NCI-H1092 treated with DMSO at 0.1 percent for 48 hours (cell line): ENCODE results near the gene COL18A1.

Source experiments
- DNase-seq: peaks from one replicate; lab custom pipeline; 2025; lab: John Stamatoyannopoulos, UW

Gene COL18A1

DNA sequence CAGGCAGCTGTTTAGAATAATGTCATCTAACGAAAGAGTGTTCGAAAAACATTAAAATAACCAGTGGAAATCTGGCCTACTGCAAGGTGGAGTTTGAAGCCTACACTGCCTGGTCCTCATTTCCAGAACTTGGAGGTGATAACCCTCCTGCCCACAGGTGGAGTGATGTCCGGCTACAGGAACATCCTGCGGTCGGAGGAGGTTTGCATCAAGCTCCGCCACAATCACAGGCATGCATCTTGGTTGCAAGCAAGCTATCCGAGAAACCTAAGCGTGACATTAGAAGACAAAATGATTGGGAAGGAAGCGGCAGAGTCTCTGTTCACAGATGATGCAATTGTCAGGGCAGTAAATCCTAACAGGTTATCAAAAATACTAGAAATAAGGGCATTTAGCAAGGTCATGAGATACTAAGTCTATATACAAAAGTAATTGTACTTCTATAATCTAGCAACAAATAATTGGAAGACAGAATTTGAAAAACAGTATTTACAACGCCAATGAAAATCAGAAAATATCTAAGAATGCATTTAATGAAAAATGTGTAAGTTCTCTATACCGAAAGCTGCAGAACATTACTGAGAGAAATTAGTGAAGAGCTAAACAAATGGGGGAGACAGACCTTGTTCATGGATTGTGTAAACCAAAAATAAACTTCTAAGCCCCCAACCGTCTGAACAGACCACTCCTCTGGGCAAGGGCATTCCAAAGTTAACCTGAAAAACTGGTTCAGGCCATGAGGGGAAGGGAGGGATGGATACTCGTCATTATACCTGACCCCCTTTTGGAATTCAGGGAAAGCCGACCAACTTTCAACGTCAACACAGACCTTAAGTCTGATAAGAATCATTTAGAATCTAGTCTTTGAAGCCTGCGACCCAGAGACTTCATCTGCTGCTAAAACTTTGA is 141.9 kb downstream of the COL18A1 start:
- DNase-seq: no peak

DNA sequence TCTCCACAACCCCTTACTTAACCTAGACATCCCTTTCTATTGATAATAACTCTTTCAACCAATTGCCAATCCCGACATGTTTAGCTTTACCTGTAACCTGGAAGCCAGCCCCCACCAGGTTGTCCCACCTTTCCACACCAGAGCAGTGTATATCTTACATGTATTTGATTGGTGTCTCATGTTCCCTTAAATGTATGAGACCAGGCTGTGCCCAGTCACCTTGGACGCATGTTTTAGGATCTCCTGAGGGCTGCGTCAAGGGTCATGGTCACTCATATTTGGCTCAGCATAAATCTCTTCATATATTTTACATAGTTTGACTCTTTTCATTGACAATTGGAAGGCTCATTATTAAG is 142.6 kb downstream of the COL18A1 start:
- DNase-seq: no peak

DNA sequence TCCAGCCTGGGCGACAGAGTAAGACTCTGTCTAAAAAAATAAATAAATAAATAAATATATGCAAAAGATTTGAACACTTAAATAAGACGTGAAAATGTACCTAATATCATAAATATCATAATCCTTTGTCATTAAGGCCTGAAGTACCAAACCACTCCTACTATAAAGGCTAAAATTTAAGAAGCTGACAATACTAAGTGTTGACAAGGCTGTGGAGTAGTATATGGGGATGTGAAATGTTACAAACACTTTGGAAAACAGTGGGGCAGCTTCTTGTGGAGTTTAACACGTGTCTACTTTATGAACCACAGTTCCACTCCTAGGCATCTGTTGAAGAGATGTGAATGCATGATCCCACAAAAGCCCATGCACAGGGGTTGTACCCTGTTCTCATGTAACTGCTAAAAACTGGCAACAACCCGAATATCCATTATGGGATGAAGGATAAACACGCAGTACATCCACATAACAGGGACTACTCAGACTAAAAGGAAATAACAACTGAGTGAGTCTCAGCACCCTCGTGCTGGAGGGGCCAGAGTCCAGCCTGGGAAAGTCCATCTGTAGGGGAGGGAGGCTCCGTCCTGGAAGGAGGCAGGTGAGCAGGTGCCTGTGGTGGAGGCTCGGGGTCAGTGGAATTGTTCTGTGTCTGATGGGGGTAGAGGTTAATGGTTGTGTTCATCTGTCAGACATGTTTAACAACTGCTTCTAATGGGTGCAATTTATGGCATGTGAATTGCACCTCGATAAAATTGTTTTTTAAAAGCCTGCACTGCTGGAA is 143.9 kb downstream of the COL18A1 start:
- no peak for DNase-seq

DNA sequence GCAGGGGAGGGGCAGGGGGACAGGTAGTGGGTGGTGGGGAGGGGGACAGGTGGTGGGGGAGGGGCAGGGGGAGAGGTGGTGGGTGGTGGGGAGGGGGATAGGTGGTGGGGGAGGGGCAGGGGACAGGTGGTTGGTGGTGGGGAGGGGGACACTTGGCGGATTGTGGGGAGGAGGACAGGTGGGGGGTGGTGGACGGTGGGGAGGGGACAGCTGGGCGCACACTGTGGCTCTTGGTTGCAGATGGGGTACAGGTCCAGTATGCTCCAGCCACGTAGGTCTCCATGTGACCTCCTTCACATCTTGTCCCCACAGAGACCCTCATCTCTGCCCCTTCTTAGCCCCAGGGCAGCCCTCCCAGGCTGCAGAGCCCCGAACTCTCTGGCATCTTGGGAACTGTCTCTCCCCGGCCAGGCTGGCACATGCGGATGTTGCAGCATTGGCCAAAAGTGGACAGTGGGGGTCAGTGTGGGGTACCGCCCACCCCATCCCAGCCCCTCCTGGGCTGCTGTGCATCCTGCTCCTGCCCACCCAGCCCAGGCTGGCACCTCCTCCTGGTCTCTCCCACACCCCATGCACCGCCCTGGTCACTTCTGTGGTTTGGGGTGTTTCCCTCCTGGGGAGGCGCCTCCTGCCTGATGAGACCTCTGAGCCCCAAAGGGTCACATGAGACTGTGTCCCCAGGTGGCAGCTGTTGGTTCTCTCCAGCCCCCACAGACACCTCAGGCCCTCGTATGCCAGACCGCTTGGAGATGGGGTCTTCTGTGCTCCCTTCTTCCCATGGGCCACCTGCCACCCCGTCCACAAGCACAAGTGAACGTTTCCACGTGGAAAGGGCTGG is 144.9 kb downstream of the COL18A1 start:
- no peak for DNase-seq

DNA sequence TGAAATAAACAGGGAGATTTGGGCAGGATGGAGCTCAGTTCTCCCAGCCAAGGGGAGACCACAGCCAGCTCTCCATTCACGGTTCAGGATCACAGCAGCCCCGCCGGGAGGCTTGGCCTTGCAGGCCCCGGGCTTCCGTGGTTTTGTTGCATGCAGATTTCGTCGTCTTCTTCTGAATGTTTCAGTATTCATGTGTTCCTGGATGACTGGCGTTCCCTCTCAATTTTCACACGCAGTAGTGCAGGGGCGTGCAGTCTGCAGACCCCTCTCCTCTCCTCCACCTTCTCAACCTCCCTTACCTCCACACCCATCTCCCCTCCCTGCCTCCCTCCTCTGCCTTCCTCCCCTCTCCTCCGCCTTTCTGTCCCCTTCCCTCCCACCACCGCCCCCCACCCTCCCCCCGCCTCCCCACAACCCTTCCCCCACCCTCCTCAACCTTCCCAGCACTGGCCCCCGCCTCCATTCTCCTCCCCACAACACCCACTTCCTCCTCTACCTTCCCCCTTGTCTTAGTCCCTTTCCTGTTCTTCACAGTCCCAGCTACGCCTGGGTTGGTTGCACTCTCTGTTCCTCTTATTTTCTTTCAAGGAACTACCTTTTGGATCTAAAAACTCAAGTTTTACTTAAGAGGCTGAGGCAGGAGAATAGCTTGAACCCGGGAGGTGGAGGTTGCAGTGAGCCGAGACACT is 145.7 kb downstream of the COL18A1 start:
- DNase-seq: no peak

DNA sequence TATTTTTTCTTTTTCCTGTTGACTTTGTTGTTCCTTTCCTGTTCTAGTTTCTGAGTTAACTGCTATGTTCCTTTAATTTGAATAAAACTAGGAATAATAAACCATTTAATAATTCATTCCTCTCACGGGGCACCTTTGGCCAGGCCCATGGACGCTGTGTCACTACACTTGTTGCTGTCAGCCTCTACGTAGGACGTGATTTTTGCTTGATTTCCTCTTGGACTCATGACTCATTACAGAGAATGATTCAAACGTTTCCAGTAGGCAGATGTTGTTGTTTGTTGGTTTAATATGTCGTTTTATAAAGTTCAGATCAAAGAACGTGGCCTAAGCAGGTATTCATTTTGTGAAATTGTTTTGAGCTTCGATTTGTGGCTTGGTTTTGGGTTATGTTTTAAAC is 146.4 kb downstream of the COL18A1 start:
- no peak for DNase-seq

DNA sequence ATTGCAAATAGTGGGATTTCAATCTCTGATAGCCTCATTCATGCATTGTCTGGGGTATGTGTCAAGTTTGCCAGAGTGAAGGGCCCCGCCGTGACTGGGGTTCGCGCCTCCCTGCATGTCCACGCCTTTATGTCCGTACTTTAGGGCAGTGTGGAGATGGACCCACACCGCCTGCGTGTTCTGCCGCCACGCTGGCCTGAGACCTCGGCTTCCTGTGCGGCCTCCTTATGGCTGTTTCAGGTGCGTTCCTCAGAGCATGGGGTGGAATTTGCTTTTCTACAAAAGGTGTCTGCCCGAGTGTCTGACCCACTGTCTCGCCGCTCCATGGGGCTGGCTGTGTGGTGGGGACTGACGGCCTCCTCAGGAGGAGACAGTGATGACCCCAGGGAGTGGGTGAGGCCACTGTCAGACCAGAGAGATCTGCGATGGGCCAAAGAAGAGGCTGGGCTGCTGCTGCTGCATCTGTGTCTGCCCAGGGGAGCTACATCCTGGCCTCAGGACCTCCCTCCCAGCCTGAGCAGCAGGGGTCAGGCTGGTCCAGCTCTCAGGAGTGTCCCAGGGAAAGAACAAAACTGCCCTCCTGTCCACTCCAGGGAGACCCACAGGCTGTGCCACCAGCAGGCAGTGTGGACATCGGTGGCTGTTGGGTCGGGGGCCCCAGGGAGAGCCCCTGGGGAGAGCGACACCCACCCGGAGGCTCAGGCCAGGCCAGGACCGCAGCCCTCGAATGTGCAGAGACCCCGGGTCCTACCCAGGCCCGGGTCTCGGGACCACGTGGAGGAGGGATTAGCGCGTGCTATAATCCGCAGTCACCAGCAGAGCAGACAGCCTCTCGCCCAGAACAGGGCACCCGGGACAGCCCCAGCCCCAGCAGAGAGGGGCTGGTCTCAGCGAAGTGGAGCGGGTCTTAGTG is 147.1 kb downstream of the COL18A1 start:
- DNase-seq: no peak

DNA sequence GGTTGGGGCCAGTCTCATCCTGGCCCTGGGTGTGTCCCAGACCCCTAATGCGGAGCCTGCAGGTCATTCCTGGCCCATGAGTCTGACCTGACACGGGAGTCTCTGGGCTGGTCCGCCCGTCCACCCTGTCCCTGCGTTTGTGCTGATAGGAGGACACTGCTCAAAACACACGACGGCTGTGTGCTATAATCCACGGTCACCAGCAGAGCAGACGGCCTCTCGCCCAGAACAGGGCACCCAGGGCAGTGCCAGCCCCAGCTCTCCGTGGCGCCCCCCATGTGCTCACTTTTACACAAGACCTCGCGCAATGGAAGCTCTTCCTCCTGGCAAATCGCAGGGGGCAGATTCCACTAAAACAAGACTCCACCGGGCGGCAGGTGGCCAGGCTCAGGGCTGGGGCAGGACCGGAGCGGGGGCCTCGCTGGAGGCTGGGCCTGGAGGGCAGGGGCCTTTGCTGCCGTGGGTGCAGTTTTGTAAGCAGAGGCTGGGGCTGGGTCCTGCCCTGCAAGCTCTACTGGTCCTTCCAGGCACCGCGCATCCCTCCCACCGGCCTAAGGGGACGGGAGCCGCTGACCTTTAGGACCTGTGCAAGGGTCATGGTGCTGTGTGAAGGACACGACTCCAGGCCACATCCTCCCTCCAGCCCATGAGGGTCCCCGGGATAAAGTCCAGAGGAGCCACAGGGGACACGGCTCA is 147.9 kb downstream of the COL18A1 start:
- no peak for DNase-seq

DNA sequence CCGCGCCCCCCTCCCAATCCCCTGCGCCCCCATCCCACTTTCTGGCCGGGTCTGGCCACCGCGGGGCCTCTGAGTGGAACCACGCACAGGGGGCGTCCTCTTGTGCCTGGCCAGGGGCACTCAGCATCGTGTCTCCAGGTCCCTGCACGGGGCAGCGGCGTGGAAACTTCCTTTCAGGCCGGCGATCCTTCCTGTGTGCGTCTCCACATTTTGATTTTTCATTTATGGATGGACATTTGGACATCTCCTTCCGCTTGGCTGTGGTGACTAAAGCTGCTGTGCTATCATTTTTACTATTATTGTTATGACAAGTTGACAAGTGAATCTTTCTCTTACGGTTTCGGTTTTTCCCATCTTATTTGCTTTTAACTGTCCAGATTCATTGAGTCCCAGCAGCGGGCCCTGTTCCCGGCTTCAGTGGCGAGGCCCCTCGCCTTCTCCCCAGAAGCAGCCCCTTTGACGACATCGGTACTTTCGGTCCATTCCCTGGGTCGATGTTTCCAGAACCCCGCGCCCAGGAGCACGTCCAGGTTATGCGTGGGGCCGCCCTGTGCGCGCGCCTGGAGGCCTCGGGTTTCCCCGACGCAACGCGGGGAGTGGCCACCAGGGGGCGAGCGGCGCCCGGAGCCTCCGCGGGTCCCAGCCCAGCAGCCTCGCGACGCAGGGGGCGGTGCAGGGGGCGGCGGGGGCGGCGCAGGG is 149.7 kb downstream of the COL18A1 start:
- DNase-seq: peak; percentile 65

DNA sequence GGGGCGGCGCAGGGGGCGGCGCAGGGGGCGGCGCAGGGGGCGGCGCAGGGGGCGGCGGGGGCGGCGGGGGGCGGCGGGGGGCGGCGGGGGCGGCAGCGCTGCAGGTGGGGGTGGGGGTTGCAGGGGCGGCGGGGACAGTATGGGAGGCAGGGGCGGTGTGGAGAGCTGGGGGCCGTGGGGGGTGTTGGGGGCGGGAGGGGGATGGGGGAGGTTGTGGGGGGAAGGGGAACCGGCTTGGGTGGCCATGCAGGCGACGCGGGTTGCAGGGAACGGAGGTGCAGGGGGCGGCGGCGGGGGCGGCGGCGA is 150.2 kb downstream of the COL18A1 start:
- DNase-seq: no peak

DNA sequence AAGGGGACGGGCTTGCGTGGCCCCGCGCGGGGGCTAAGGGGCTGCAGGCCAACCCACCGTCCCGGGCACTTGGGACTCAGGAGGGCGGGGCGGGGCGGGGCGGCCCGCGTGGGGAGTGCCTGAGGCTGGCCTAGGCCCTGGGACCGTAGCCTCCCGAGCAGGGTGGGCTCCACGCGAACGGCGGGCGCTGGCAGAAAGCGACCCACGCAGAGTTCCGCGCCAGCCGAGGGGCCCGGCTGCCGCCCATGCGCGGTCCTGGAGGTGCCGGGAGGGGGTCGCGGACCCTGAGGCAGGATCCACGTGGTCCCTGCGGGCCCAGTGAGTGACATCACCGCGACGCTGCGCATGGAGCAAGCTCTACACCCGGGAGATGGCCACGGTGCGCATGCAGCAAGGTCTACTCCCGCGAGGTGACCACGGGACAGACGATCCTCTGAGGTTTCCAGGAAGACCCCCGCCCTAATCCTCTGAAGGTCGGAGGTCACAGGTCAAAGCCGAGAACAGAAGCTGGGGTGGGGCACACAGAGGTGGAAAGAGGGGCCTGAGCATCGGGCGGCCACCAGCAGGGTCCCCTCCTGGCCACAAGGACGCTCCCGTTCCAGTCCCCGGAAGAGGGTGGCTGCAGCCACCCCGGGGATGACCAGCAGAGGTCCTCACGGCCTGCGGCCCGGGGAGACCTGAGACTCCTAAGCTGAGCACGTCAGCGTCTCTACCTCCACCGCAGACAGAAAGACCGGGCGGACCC is 150.8 kb downstream of the COL18A1 start:
- DNase-seq: peak; percentile 84

DNA sequence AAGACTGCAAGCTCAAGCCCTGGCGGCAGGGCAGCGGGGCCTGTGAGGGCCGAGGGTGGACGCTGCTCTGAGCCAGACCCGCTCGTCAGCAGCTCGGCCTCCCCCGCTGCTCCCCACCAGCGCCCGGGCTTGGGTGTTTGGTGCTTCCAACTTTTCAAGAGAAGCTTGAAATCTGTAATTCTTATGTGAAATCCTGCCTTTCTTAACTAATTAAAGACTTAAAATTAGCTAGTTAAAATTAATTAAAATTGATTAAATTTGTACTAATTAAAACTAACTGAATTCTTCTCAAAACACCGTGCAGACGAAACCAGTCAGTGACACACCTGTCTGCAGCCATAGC is 151.3 kb downstream of the COL18A1 start:
- no peak for DNase-seq

DNA sequence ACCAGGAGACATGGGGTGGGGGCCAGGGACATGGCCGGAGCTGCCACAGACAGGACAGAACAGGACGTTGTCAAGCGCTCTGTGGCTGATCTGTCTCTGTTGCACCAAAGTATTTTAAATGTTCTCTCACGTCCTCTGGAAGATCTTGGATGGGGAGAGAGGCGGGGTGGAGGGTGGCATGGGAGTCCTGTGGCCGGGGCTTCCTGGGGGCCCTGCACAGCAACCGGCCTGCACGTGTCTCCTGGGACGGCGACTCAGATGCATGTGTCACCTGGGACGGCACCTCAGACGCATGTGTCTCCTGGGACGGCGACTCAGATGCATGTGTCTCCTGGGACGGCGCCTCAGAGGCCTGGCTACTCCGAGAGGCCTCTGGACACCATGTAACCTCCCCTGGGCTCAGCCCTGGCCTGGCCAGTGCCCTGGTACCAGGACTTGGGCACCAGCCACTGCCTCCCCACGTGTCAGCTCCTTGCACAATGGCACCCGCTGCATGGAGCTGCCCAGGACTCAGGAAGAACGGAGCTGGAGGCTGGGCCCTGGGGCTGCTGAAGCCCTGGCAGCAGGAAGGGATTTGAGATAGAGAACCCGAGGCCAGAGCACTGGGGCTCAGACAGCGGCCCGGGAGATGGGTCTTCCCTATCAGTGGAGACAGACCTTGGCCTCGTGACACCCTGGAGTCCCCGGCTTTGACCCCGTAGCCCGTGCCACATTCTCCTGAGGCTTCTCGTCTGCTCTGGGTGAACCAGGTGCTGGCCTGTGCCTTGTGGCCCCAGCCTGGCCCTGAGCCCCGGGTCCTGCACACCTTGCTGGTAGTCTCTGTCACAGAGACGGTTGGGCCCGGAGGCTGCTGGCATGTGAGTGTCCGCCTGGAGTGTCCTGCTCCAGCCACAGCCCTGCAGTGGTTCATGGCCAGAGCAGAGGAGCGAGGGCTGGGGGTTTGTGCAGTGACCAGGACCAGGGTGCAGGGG is 152.0 kb downstream of the COL18A1 start:
- DNase-seq: no peak

DNA sequence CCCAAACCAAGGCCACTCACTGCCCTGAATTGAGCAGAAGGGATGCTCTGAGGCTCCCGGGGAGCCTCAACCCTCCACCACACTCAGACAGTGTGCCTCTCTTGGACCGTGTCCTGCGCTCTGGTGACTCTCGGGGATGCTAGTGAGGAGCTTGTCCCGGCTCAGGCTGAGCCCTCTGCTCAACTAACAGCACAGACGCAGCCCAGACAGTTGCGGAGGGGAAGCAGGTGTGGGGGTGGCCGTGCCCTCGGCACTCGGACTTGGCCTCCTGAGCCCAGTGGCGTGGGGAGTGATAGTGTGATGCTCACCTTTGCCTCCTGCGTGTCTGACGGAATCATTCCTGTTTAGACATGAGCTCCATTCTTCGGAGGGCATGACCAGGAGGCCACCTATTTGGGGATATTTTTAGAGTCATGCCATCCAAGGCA is 152.7 kb downstream of the COL18A1 start:
- DNase-seq: no peak

DNA sequence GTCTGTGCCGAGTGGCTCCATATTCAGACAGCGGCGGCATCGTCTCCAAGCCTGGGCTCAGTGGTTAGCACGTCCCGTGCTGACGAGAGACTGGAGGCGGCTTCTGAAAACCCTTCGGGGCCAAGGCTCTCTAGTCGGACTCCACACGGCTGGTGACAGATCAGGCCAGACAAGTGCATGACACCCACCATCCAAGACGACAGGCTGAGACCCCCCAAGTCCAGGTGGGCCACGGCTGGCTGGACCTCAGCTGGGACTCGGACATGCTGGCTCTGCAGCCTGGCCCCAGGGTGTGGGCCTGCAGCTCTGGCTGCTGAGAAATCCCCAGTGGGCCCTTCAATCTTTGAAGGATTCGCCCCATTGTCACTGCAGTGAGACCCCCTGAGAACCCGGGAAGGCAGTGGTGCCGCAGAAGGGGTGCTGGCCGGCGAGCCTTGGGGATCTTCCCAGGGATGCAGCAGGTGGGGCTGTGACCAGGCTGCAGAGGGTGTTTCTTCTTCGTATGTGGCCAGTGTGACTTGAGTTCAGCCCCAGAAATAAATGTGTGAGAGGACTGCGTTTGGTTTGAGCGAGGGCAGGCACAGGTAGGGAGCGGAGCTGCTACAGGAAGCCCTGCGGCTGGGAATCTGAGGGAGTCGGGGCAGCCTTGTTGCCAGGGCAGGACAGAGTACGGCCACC is 153.2 kb downstream of the COL18A1 start:
- no peak for DNase-seq

DNA sequence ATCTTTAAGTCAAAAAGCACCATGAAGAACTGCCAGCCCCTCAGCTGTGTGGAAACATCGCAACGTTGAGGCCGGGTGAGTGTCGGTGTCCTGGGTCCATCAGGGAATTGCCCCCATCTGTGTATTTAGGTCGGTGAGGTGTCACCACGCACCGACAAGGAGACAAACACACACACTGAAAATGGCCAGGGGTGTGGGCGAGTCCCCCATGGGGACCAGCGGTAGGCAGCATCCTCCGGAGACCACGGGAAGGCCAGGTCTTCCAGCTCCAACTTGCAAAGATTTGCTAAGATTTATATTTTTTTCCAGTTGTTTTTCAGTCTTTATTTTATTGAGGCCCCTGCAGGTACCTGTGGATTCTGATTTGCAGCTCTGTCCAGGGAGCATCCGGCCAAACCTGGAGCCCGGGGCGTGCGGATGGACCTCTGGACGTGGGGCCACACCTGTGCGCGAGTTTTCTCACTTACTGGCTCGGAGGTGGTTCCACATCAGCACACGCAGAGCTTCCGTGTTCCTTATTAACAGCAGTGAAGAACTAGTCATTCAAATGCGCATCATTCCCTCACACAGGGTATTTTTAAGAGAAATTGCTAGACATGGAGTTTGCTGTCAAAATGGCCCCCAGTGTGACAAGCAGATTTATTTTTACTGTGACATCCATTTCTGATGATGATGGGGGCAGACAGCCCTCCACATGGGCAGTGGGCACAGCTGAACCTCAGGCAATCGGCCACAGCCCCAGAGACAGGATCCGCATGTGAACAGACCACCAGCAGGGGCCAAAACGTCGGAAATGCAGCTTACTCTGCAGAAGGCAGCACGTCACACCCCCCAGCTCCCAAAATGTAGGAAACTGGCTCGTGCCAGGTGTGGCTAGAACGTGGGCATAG is 154.5 kb downstream of the COL18A1 start:
- no peak for DNase-seq
